ENCODE measurements around the gene MACROD2.
"Not testable (repeated sequence)": the region's sequence is repeated elsewhere in the genome, so short reads cannot be mapped to it uniquely, and the experiment has no call there.

The MACROD2 gene

DNA sequence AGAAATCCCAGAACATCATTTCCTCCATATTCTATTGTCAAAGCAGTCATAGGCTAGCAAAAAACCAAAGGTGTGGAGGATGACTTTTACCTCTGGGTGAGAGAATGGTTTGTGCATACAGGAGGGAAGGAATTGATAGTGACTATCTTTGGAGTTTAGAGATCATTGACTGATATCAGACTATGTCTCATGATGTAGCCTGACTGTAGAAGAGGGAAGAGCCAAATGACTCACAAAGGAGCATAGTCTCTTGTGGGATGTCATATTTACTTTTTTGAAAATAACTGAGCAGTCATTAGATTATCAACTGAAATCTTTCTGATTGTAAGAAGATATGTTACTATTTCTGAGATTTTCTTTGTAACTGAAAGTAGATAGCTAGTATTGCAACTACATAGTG, 183.6 kb downstream of the MACROD2 start:
- in situ Hi-C loops (cut with HindIII; ENCODE audit: low sequenced_read_pairs): no loop called here

DNA sequence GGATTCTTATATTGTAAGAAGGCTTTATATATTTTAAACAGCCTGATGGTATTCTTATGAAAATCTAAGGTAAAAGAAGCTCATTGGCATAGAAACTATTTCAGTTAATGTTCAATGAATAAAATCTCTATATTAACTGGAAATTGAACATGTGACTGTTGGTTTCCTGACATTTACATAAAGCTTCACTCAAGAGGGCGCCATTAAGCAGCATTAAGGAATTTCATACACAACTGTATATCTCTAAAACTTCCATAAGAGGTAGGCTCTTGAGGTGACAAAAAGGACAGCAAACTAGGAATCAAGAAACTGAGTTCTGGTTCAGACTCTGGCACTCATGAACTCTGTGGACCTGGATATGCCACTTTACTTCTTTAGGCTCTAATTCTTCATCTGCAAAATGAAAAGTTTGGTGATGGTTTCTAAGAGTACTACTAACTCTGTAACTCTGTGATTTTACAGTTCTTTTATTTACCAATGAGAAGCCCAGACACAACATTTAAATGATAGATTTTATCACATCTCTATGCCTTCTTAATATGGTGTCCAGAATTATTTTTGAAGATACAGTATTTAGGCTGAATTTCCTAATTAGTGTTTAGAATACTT, 194.6 kb downstream of the MACROD2 start:
- in situ Hi-C loops (cut with HindIII; ENCODE audit: low sequenced_read_pairs): no loop called here

DNA sequence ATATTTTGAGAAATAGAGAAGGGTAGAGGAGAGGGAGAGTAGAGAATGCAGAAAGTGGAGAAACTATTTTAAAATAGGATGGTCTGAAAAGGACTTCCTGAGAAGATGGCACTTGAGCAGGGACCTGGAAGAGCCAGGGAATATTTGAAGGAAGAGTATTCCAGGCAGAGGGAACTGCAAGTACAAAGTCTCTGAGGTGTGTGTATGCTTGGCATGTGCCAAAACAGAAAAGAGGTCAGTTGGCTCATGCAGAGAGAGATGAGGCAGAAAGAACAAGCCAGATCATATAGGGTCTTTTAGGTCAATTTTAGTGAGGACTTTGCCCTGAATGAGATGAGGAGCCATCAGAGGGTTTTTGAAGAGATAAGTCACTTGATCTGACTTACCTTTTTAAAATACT, 196.2 kb downstream of the MACROD2 start:
- in situ Hi-C loops (cut with HindIII; ENCODE audit: low sequenced_read_pairs): no loop called here

DNA sequence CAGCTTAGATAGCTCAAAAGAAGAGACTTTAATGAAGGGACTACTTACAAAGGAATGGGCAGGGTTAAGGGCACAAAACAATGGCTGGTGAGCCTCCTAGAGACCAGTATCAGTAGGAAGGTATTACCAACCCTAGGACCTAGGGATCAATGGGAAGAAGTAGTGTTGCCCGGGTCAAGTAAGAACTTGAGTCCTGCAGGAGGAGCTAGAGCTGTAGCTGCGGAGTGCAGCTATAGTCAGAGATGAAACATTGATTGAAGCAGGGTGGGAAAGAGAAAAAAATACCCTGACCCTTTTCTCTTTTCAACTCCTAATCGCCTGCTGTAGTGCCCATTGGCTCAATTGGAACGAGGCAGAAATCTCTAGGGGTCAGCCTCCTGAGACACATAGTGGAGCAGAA, 198.1 kb downstream of the MACROD2 start:
- in situ Hi-C loops (cut with HindIII; ENCODE audit: low sequenced_read_pairs): no loop called here

DNA sequence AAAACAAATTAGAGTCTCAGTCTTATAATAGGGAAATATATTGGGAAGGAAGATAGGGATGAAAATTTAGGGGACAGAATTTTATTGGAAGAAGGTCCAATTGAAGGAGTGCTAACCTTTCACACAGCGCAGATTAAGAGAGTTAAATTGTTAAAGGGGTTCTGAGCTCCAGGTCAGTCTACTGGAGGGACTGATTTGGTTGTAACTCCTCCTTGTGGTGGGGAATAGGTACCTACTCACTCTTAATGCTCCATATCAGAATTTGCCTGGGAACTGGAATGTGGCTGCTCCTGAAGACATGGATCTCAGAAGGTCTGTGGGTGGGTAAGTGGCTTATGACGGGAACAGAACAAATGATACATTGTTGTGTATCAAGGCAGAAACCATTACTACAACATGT, 198.6 kb downstream of the MACROD2 start:
- in situ Hi-C loops (cut with HindIII; ENCODE audit: low sequenced_read_pairs): no loop called here

DNA sequence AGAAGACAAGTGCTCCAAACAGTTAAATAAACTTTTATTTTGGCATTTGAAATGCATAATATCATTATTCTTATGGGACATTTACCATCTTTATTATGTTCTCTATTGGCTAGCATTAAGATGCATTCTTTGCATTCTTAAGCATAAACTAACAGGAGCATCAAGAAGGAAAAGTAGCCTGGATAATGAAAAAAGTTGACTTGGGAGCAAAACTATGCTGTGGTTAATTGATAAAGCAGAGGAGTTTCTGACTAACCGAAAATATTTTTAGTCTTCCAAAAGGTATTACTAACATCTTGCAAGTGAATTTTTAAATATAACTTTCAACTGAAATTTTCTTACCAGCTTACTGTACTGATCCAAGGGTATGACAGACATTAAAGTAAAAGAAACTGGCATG, 201.8 kb downstream of the MACROD2 start:
- in situ Hi-C loops (cut with HindIII; ENCODE audit: low sequenced_read_pairs): no loop called here

DNA sequence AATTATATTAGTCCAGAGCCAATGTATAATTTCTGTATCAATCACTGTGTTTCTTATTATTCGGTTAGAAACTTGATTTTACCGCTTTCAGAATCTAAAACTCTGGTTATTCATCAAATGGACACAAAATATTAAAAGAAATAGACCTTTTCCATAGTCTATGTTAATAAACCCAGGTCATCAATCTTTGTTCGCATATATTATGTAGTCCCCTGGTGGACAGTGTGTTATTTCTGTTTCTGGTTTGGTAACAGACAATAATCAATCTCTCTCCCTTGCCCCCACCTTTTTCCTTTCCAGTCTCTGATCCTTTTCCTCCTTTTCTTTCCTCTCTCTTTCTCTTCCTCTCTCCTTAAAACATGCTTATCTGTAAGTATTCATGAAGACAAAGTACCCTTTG, 203.1 kb downstream of the MACROD2 start:
- in situ Hi-C loops (cut with HindIII; ENCODE audit: low sequenced_read_pairs): no loop called here

DNA sequence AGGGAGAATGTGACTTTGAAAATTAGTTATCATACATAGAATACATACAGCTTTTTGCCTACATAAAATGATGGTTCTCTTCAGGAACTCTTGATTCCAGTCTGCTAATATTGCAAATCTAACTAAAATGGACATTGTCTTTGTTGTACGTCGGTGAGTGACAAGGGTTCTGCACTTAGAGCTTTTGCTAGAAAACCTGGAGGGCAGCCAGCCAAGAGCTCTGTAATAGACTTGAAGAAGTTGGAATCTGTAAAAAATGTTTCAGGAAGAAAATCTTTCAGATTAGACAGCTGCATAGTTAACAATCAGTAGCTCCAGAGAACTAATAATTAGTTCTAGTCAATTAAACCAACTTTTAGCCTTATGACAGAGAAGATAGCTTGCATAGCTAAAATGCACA, 203.8 kb downstream of the MACROD2 start:
- in situ Hi-C loops (cut with HindIII; ENCODE audit: low sequenced_read_pairs): no loop called here

DNA sequence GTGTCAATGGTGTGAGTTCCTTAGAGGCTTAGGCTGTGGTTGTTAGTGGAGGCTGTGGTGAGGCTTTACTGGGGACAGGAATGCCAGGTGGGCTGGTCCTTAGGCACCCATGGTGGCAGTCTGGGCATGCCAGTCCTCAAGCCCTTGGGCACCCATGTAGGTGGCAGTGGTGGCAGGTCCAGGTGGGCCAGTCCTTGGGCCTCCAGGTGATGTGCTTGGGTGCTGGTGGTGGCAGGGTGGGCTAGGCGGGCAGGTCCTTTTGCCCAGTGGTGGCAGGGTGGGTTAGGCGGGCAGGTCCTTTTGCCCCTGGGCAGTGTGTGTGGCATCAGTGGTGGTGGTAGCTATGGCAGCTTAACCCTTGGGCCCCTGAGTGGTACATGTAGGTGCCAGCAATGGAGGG, 208.3 kb downstream of the MACROD2 start:
- in situ Hi-C loops (cut with HindIII; ENCODE audit: low sequenced_read_pairs): no loop called here

DNA sequence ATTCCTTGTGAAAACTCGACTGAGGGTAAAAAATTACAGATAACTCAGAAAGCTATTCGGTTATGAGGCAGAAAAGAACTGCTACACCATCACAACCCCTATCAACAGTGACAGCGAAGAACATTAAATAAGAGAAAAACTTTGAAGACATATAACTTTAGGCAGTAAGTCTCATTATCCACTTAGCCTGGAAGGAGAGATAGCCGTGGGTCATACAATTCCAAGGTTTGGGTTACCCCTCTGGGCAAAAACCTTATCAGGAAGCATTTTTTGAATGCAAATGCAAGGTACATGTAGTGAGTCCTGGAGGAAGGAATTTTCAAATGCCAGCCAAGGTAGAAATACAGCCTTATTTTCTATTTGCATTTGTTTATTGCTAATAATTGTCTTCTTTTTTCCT, 212.3 kb downstream of the MACROD2 start:
- in situ Hi-C loops (cut with HindIII; ENCODE audit: low sequenced_read_pairs): no loop called here

DNA sequence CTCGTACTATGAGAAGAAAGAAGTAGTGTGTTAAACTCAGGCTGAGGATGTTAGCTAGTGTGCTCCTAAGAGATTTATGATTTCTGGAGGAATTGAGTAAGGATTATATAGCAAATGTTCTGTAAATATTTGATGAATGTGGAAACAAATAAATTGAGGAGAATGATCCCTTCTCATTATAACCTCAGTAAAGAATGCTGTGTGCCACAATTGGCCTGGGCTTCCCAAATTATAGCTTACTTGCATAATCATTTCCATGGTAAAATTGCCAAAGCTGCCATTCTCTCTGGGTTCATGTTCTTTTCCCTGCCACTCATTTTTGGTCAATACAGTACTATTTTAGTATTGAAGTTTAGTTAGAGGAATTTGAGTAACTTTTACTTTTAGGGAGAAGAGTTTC, 213.6 kb downstream of the MACROD2 start:
- in situ Hi-C loops (cut with HindIII; ENCODE audit: low sequenced_read_pairs): no loop called here

DNA sequence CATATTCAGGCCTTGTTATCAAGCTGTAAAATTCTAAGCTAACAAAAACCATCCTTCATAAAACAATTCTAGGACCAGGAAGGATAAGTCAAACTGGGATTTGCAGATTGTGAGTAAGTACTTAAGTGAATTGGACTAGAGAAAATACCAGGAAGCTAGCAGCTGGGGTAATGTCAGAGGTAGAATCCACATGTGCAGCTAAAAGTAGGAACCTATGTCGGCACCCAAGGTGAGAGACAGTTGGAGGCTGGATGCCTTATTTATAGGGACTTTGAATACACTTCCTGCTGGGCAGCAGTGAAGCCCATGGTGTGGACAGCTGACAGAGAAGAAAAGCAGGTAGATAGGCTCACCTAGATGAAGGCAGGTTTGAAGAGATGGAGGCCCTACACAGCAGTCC, 214.8 kb downstream of the MACROD2 start:
- in situ Hi-C loops (cut with HindIII; ENCODE audit: low sequenced_read_pairs): no loop called here

DNA sequence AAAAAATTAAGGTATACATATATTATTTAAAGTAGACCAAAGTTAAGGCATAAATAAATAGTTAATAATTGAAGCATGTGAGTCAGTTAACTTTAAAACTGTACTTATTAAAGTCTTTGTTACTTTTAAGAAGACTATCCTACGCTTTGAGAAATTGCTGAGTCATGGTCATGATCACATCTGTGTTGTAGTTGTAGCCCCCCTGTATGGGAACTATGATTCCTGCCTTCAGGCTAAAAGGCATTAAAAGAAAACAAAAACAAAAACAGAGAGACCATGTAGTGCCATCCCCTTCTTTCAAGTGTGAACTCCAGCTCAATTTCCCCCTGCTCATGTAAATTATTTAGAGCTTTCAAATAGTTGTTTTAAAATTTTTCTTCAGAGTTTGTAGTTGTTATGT, 218.7 kb downstream of the MACROD2 start:
- in situ Hi-C loops (cut with HindIII; ENCODE audit: low sequenced_read_pairs): no loop called here

DNA sequence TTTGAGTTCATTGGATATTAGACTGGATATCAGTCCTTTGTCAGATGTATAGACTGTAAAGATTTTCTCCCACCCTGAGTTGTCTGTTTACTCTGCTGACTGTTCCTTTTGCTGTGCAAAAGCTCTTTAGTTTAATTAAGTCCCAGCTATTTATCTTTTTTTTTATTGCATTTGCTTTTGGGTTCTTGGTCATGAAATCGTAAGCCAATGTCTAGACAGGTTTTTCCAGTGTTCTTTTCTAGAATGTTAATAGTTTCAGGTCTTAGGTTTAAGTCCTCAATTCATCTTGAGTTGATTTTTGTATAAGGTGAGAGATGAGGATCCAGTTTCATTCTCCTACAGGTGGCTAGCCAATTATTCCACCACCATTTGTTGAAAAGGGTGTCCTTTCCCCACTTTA, 220.6 kb downstream of the MACROD2 start:
- in situ Hi-C loops (cut with HindIII; ENCODE audit: low sequenced_read_pairs): not testable (repeated sequence)

DNA sequence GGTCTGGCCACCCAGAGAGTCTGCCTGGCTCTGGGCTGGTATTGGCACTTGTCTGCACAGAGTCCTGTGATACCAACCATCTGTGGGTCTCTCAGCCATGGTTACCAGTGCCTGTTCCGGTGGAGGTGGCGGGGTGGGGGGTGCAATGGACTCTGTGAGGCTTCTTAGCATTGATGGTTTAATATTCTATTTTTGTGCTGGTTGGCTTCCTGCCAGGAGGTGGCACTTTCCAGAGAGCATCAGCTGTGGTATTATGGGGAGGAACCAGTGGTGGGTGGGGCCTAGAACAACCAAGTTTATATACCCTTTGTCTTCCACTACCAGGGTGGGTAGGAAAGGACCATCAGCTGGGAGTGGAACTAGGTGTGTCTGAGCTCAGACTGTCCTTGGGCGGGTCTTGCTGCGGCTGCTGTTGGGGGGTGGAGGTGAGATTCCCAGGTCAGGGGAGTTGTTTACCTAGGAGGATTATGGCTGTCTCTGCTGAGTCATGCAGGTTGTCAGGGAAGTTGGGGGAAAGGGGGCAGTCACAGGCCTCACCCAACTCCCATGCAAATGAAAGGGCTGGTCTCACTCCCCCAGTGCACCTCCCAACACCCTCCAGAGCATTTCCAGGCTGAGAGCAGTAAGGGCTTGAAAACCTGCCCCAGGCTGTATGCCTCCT, 224.6 kb downstream of the MACROD2 start:
- in situ Hi-C loops (cut with HindIII; ENCODE audit: low sequenced_read_pairs): no loop called here

DNA sequence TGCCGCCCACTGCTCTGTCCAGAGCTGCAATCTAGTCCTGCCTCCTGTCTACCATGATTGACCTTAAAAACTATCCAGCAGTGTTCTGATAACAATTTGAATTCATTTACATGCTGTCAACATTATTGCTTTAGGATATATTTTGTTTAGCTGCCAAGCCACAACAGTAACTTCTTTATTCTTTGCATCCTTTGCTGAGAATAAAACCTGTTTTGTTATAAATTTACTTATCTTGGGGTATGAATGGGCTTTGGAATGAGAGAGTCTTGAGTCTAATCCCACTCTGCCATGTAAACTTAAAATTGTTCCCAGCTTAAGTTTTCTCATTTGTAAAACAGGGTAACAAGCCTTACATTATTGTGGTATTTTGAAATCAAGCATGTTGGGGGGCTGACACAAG, 225.7 kb downstream of the MACROD2 start:
- in situ Hi-C loops (cut with HindIII; ENCODE audit: low sequenced_read_pairs): no loop called here

DNA sequence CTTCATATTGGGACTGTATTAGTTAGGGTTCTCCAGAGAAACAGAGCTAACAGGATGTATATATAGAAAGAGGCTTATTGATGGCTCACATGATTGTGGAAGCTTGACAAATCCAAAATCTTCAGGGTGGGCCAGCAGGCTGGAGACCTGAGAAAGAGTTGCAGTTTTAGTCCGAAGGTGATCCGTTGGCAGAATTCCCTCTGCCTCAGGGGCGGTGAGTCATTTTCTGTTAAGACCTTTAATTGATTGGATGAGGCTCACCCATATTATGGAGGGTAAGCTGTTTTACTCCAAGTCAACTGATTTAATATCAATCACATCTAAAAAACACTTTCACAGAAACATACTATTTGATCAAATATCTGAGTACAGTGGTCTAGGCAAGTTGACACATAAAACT, 228.5 kb downstream of the MACROD2 start:
- in situ Hi-C loops (cut with HindIII; ENCODE audit: low sequenced_read_pairs): no loop called here

DNA sequence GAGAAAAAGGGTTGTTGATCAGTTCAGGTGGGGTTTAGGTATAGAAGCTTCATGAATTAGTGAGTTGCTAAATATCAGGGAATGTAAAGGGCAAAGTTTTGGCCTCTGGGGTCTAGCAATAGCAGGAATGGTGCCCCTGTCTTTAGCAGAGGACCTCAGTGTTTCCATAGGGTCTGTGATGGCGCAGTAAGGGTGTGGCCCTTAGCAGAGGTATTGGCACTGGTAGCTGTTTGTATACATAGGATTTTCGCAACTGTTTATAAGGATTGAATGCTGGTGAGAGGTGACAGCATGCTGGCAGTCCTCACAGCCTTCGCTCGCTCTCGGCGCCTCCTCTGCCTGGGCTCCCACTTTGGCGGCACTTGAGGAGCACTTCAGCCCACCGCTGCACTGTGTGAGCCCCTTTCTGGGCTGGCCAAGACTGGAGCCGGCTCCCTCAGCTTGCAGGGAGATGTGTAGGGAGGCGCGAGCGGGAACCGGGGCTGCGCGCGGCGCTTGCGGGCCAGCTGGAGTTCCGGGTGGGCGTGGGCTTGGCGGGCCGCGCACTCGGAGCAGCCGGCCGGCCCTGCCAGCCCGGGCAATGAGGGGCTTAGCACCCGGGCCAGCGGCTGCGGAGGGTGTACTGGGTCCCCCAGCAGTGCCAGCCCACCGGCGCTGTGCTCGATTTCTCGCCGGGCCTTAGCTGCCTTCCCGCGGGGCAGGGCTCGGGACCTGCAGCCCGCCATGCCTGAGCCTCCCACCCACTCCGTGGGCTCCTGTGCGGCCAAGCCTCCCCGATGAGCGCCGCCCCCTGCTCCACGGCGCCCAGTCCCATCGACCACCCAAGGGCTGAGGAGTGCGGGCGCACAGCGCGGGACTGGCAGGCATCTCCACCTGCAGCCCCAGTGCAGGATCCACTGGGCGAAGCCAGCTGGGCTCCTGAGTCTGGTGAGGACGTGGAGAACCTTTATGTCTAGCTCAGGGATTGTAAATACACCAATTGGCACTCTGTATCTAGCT, 231.0 kb downstream of the MACROD2 start:
- in situ Hi-C loops (cut with HindIII; ENCODE audit: low sequenced_read_pairs): not testable (repeated sequence)

DNA sequence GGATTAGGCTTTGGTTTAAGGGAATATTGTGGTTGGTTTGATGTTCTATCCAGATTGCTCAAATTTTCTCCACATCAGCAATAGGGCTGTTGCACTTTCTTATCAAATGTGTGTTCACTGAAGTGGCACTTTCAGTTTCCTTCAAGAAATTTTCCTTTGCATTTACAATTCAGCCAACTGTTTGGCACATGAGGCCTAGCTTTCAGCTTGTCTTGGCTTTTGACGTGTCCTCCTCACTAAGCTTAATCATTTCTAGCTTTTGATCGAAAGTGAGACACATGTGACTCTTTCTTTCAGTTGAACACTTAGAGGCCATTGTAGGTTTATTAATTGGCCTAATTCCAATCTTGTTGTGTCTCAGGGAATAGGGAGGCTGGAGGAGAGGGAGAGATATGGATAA, 237.3 kb downstream of the MACROD2 start:
- in situ Hi-C loops (cut with HindIII; ENCODE audit: low sequenced_read_pairs): no loop called here

DNA sequence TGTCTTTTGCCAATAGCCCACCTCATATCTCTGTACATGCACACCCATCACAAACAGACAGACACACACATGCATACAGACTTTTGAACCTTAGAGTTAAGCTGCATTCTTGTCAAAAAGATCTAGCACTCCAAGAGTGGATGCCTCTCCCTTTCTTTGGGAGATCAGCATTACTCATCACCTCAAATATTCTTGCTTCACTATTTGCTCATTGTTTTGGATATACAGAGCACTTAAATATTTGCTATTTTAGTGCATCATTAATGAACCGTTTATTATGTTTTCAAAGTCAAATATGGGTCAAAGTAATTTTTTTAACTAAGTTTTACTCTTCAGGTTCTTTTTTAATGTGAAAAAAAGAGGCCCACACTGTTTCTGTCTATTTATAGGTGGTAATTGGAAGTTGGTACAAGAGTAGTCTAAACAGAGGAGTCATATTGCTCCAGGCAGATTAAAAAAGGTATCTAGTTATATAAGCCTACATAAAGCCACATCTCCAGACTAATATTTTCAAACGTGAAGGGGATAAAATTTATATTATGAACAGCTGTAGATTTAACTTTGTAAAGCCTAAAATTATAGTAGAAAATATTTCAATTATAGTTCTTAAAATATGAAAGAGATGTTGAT, 239.5 kb downstream of the MACROD2 start:
- in situ Hi-C loops (cut with HindIII; ENCODE audit: low sequenced_read_pairs): no loop called here

DNA sequence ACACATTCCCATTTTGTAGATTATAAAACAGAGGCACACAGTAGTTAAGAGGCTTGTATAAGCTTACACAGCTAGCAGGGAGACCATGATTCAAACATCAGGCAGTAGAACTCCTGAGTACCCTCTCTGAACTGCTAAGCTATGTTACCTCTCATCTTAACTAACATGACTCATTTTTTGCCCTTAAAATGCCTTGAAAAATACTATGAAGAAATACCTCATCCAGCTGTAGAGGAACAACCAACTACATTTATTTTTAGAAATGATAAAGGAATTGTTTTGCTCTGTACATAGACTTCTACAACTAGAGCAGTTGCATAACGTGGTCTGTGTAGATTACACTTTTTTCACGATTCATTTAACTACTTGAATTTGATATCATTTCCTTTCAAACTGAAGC, 240.0 kb downstream of the MACROD2 start:
- in situ Hi-C loops (cut with HindIII; ENCODE audit: low sequenced_read_pairs): no loop called here
